ENCODE results near the gene PTPN11. TPM values are rescaled to one million over a fixed set of nuclear protein-coding genes. Genes with fewer than 3 reads are reported as not detected.
"Not testable (repeated sequence)": the region's sequence is repeated elsewhere in the genome, so short reads cannot be mapped to it uniquely, and the experiment has no call there.

Gene PTPN11
- total and polyA plus RNA-seq, 5 donors from 2014 or later, result 51.9 to 66.9 (median 60.2) TPM

- Mint-ChIP-seq H3K36me3 (peaks cover 3% of the 10 kb centered on the region), H3K27ac (no peak overlapping the region), H3K4me3 (no peak overlapping the region), H3K4me1 (no peaks in the 10 kb centered on the region), H3K9me3 (no peaks in the 10 kb centered on the region), H3K27me3 (peaks cover 5% of the 10 kb centered on the region)
- H3K27me3 ChIP-seq (ENCODE audit: control insufficient read depth, insufficient read depth, low read length), result no peaks in the 10 kb centered on the region
- H3K4me3 ChIP-seq (ENCODE audit: low read depth, low read length), result no peak overlapping the region
- no peaks in the 10 kb centered on the region for H3K36me3 ChIP-seq (ENCODE audit: control insufficient read depth, insufficient read depth, low read length)
- H3K27ac ChIP-seq (ENCODE audit: insufficient read depth, low read length, poor library complexity, severe bottlenecking), result no peak overlapping the region
- no peak for DNase-seq
- H3K4me1 ChIP-seq (ENCODE audit: control insufficient read depth, insufficient read depth, low read length, poor library complexity, severe bottlenecking), result no peaks in the 10 kb centered on the region
- no peaks in the 10 kb centered on the region for H3K9me3 ChIP-seq (ENCODE audit: control insufficient read depth in 2 of 2, low read length in 2 of 2)
- ATAC-seq (ENCODE audit: low read depth in 2 of 2), result no peak
Observed at GRCh38 chr12:112518365-112518735, 99.6 kb downstream of the PTPN11 start.

GRCh38 chr12:112519841-112520340, 101.1 kb downstream of the PTPN11 start:
- not testable (repeated sequence) for H3K9me3 Mint-ChIP-seq

GRCh38 chr12:112523856-112524255, 105.1 kb downstream of the PTPN11 start:
- Histone ChIP-seq H3K4me1 (ENCODE audit: control insufficient read depth, insufficient read depth, low read length, poor library complexity, severe bottlenecking) (no peaks in the 10 kb centered on the region), H3K36me3 (ENCODE audit: control insufficient read depth, insufficient read depth, low read length) (no peaks in the 10 kb centered on the region), H3K4me3 (ENCODE audit: low read depth, low read length) (no peak overlapping the region), H3K27me3 (ENCODE audit: control insufficient read depth, insufficient read depth, low read length) (no peaks in the 10 kb centered on the region), H3K9me3 (ENCODE audit: control insufficient read depth in 2 of 2, low read length in 2 of 2) (no peaks in the 10 kb centered on the region), H3K27ac (ENCODE audit: insufficient read depth, low read length, poor library complexity, severe bottlenecking) (no peak overlapping the region)
- Mint-ChIP-seq H3K4me3 (no peak overlapping the region), H3K36me3 (peaks cover 4% of the 10 kb centered on the region), H3K27ac (no peak overlapping the region), H3K9me3 (peaks cover 0 to 3% (median 0%) of the 10 kb centered on the region in 7 donors), H3K4me1 (no peaks in the 10 kb centered on the region), H3K27me3 (peaks cover 10% of the 10 kb centered on the region)
- ATAC-seq (ENCODE audit: low read depth in 2 of 2) (no peak), DNase-seq (no peak)

More at GRCh38 chr12:112519841-112520340, 101.1 kb downstream of the PTPN11 start:
- H3K27ac ChIP-seq (ENCODE audit: insufficient read depth, low read length, poor library complexity, severe bottlenecking); H3K27me3 Mint-ChIP-seq; H3K4me3 Mint-ChIP-seq; H3K27ac Mint-ChIP-seq; H3K9me3 ChIP-seq (ENCODE audit: control insufficient read depth in 2 of 2, low read length in 2 of 2); H3K4me1 ChIP-seq (ENCODE audit: control insufficient read depth, insufficient read depth, low read length, poor library complexity, severe bottlenecking); H3K4me3 ChIP-seq (ENCODE audit: low read depth, low read length); H3K4me1 Mint-ChIP-seq; H3K36me3 Mint-ChIP-seq; H3K36me3 ChIP-seq (ENCODE audit: control insufficient read depth, insufficient read depth, low read length); H3K27me3 ChIP-seq (ENCODE audit: control insufficient read depth, insufficient read depth, low read length); DNase-seq; ATAC-seq (ENCODE audit: low read depth in 2 of 2): not testable (repeated sequence)

- Mint-ChIP-seq H3K27me3 (peaks cover 10% of the 10 kb centered on the region), H3K36me3 (peaks cover 4% of the 10 kb centered on the region), H3K4me1 (no peaks in the 10 kb centered on the region), H3K4me3 (no peak overlapping the region), H3K27ac (no peak overlapping the region), H3K9me3 (peaks cover 0 to 3% (median 0%) of the 10 kb centered on the region in 7 donors)
- DNase-seq (no peak), ATAC-seq (ENCODE audit: low read depth in 2 of 2) (no peak)
- H3K27me3 ChIP-seq (ENCODE audit: control insufficient read depth, insufficient read depth, low read length), result no peaks in the 10 kb centered on the region
- no peak overlapping the region for H3K27ac ChIP-seq (ENCODE audit: insufficient read depth, low read length, poor library complexity, severe bottlenecking)
- no peak overlapping the region for H3K4me3 ChIP-seq (ENCODE audit: low read depth, low read length)
- no peaks in the 10 kb centered on the region for H3K36me3 ChIP-seq (ENCODE audit: control insufficient read depth, insufficient read depth, low read length)
- H3K4me1 ChIP-seq (ENCODE audit: control insufficient read depth, insufficient read depth, low read length, poor library complexity, severe bottlenecking), result no peaks in the 10 kb centered on the region
- no peaks in the 10 kb centered on the region for H3K9me3 ChIP-seq (ENCODE audit: control insufficient read depth in 2 of 2, low read length in 2 of 2)
Observed at GRCh38 chr12:112524269-112524668, 105.5 kb downstream of the PTPN11 start.

GRCh38 chr12:112524676-112525425, 106.1 kb downstream of the PTPN11 start:
- Mint-ChIP-seq H3K27ac (no peak overlapping the region), H3K36me3 (peaks cover 4% of the 10 kb centered on the region), H3K9me3 (peaks cover 0 to 3% (median 0%) of the 10 kb centered on the region in 7 donors), H3K4me3 (no peak overlapping the region), H3K4me1 (no peaks in the 10 kb centered on the region), H3K27me3 (peaks cover 10% of the 10 kb centered on the region)
- Histone ChIP-seq H3K4me3 (ENCODE audit: low read depth, low read length) (no peak overlapping the region), H3K27ac (ENCODE audit: insufficient read depth, low read length, poor library complexity, severe bottlenecking) (no peak overlapping the region), H3K9me3 (ENCODE audit: control insufficient read depth in 2 of 2, low read length in 2 of 2) (no peaks in the 10 kb centered on the region), H3K4me1 (ENCODE audit: control insufficient read depth, insufficient read depth, low read length, poor library complexity, severe bottlenecking) (no peaks in the 10 kb centered on the region), H3K27me3 (ENCODE audit: control insufficient read depth, insufficient read depth, low read length) (no peaks in the 10 kb centered on the region), H3K36me3 (ENCODE audit: control insufficient read depth, insufficient read depth, low read length) (no peaks in the 10 kb centered on the region)
- ATAC-seq (ENCODE audit: low read depth in 2 of 2), result no peak
- no peak for DNase-seq

- H3K27me3 Mint-ChIP-seq, result peaks cover 10% of the 10 kb centered on the region
- H3K36me3 Mint-ChIP-seq, result peaks cover 4% of the 10 kb centered on the region
- Histone ChIP-seq H3K4me1 (ENCODE audit: control insufficient read depth, insufficient read depth, low read length, poor library complexity, severe bottlenecking) (no peaks in the 10 kb centered on the region), H3K27me3 (ENCODE audit: control insufficient read depth, insufficient read depth, low read length) (no peaks in the 10 kb centered on the region), H3K4me3 (ENCODE audit: low read depth, low read length) (no peak overlapping the region), H3K36me3 (ENCODE audit: control insufficient read depth, insufficient read depth, low read length) (no peaks in the 10 kb centered on the region), H3K9me3 (ENCODE audit: control insufficient read depth in 2 of 2, low read length in 2 of 2) (no peaks in the 10 kb centered on the region), H3K27ac (ENCODE audit: insufficient read depth, low read length, poor library complexity, severe bottlenecking) (no peak overlapping the region)
- H3K4me1 Mint-ChIP-seq, result no peaks in the 10 kb centered on the region
- peaks cover 0 to 3% (median 0%) of the 10 kb centered on the region in 7 donors for H3K9me3 Mint-ChIP-seq
- no peak for DNase-seq
- no peak overlapping the region for H3K27ac Mint-ChIP-seq
- no peak overlapping the region for H3K4me3 Mint-ChIP-seq
- no peak for ATAC-seq (ENCODE audit: low read depth in 2 of 2)
Observed at GRCh38 chr12:112525426-112525809, 106.7 kb downstream of the PTPN11 start.

- Mint-ChIP-seq H3K27ac (no peak overlapping the region), H3K27me3 (peaks cover 10% of the 10 kb centered on the region), H3K4me1 (no peaks in the 10 kb centered on the region), H3K9me3 (peaks cover 0 to 3% (median 0%) of the 10 kb centered on the region in 7 donors), H3K4me3 (no peak overlapping the region), H3K36me3 (peaks cover 4% of the 10 kb centered on the region)
- Histone ChIP-seq H3K36me3 (ENCODE audit: control insufficient read depth, insufficient read depth, low read length) (no peaks in the 10 kb centered on the region), H3K27ac (ENCODE audit: insufficient read depth, low read length, poor library complexity, severe bottlenecking) (no peak overlapping the region), H3K9me3 (ENCODE audit: control insufficient read depth in 2 of 2, low read length in 2 of 2) (no peaks in the 10 kb centered on the region), H3K4me1 (ENCODE audit: control insufficient read depth, insufficient read depth, low read length, poor library complexity, severe bottlenecking) (no peaks in the 10 kb centered on the region), H3K4me3 (ENCODE audit: low read depth, low read length) (no peak overlapping the region), H3K27me3 (ENCODE audit: control insufficient read depth, insufficient read depth, low read length) (no peaks in the 10 kb centered on the region)
- ATAC-seq (ENCODE audit: low read depth in 2 of 2), result no peak
- DNase-seq, result no peak
Observed at GRCh38 chr12:112527082-112527481, 108.3 kb downstream of the PTPN11 start.

GRCh38 chr12:112527501-112527900, 108.8 kb downstream of the PTPN11 start:
- Mint-ChIP-seq H3K4me1 (no peaks in the 10 kb centered on the region), H3K9me3 (peaks cover 0 to 3% (median 0%) of the 10 kb centered on the region in 7 donors), H3K4me3 (no peak overlapping the region), H3K27ac (no peak overlapping the region), H3K27me3 (peaks cover 10% of the 10 kb centered on the region), H3K36me3 (peaks cover 4% of the 10 kb centered on the region)
- no peak overlapping the region for H3K4me3 ChIP-seq (ENCODE audit: low read depth, low read length)
- no peaks in the 10 kb centered on the region for H3K9me3 ChIP-seq (ENCODE audit: control insufficient read depth in 2 of 2, low read length in 2 of 2)
- ATAC-seq (ENCODE audit: low read depth in 2 of 2), result no peak
- H3K36me3 ChIP-seq (ENCODE audit: control insufficient read depth, insufficient read depth, low read length), result no peaks in the 10 kb centered on the region
- no peak overlapping the region for H3K27ac ChIP-seq (ENCODE audit: insufficient read depth, low read length, poor library complexity, severe bottlenecking)
- H3K27me3 ChIP-seq (ENCODE audit: control insufficient read depth, insufficient read depth, low read length), result no peaks in the 10 kb centered on the region
- DNase-seq, result no peak
- no peaks in the 10 kb centered on the region for H3K4me1 ChIP-seq (ENCODE audit: control insufficient read depth, insufficient read depth, low read length, poor library complexity, severe bottlenecking)
